Ovary (tissue), 9 donors: ENCODE measurements around the gene RTP5. TPM values are rescaled to one million over a fixed set of nuclear protein-coding genes. Genes with fewer than 3 reads are reported as not detected.

Experiments
- DNase-seq, 5 donors: peaks; one replicate each; pipeline ENCODE4 v3.0.0-alpha.2; 2019 to 2020
- H3K27ac ChIP-seq, 2 donors: fragments of 200-600 bp; one replicate each; pipeline versions ENCODE4 v1.5.1 to v1.8.0; 2019 to 2022
- H3K27me3 ChIP-seq: fragments of 200-600 bp; one replicate; pipeline ENCODE4 v1.8.0; 2022
- H3K36me3 ChIP-seq: fragments of 200-600 bp; sonication (generic); one replicate; pipeline ENCODE4 v1.5.1; 2019
- H3K4me1 ChIP-seq: one replicate; pipeline ENCODE4 v1.8.1; 2013; ENCODE audit warnings: mild to moderate bottlenecking, moderate library complexity; ENCODE audit not compliant: insufficient read depth
- H3K4me3 ChIP-seq: fragments of 200-600 bp; sonication (generic); one replicate; pipeline ENCODE4 v1.5.1; 2017
- H3K9me3 ChIP-seq, 2 donors: fragments of 200-600 bp in 1 of 2; sonication (generic) in 1 of 2; one replicate each; pipeline versions ENCODE4 v1.5.1 to v1.8.1; 2013 to 2019; ENCODE audit warnings: mild to moderate bottlenecking in 1 of 2, moderate library complexity in 1 of 2
- CTCF ChIP-seq, 3 donors: fragments of 450-650 bp in 2 of 3; fragments of 200-600 bp in 1 of 3; IDR thresholded peaks; one replicate each; pipeline versions ENCODE4 v1.5.1 to v1.8.0; 2016 to 2022; ENCODE audit warnings: antibody characterized with exemption in 3 of 3, mild to moderate bottlenecking in 1 of 3
- EP300 ChIP-seq: sonication (generic); formaldehyde crosslinking; IDR thresholded peaks from one replicate; pipeline ENCODE4 v1.6.1; 2017; ENCODE audit warnings: antibody characterized with exemption
- POLR2A ChIP-seq: fragments of 450-650 bp; IDR thresholded peaks from one replicate; pipeline ENCODE4 v1.6.1; 2017; ENCODE audit warnings: antibody characterized with exemption, mild to moderate bottlenecking, moderate library complexity
- WGBS, 3 donors: extraction: QIAGEN DNeasy Blood & Tissue Kit in 1 of 3; methylation state at CpG; one replicate each; pipeline versions ENCODE4 v1.1.5 to v1.1.7; 2013 to 2017; 5-methylcytosine and 5-hydroxymethylcytosine counted together
- intact Hi-C, 4 donors: fragments of 100-400 bp; cut with DNase I; formaldehyde crosslinking; loops; one replicate each; pipeline versions ENCODE4 v1.11.0 to v1.15.1; 2022 to 2023
- polyA plus RNA-seq, 2 donors: library from polyadenylated mRNA; stranded (reverse); fragments of 200-250 nt in 1 of 2; fragments of 350-450 nt in 1 of 2; fragmentation: Illumina TruSeq in 1 of 2; extraction: RNeasy Lipid Tissue Mini Kit (QIAGEN cat#74804) in 1 of 2; gene quantifications; one replicate each; pipeline ENCODE4 v1.2.3, GENCODE V29; 2013 to 2014
- total RNA-seq, 7 donors: library from RNA; depleted of rRNA in 2 of 7; stranded (reverse); fragments of >200 nt in 2 of 7; fragmentation: NEBNext Ultra II Directional in 3 of 7; extraction: Animal tissue kit (Norgen Biotek cat#: 25700) in 3 of 7; gene quantifications; one replicate each; pipeline versions ENCODE4 v1.1.0 to v1.2.4, GENCODE V29; 2016 to 2023
- donor health status: DM: no; HTN: no; CAD: no; lungs with moderate emphysema.
- donor health status: DM: no; HTN: no; CAD: no.
- donor health status: Bipolar disorder and iron deficiency.
- donor health status: DM: yes; HTN: yes; CAD: no.
- donor health status: DM: no; HTN: no; CAD: no.
- donor health status: DM: yes; HTN: yes; CAD: no.

The RTP5 gene
- total and polyA plus RNA-seq, 9 donors: 0.10 TPM; not detected in 8

GRCh38 chr2:241900251-241901017 lies 30.9 kb downstream of the RTP5 start:
- intact Hi-C loops: no loop called here
- peak overlapping the region in 1 of 2 donors; percentile 72 for H3K27ac ChIP-seq
- peaks cover 35% of the 10 kb centered on the region for H3K4me1 ChIP-seq
- no peaks in the 10 kb centered on the region for H3K9me3 ChIP-seq
- TF ChIP-seq EP300 (no peak), POLR2A (no peak), CTCF (IDR thresholded peaks at IDR 0.05) (no peak)
- no peaks in the 10 kb centered on the region for H3K36me3 ChIP-seq
- WGBS, 3 donors: 73 to 86% (median 76%) methylated on average over 32 of the region's 32 CpGs
- no peak overlapping the region for H3K4me3 ChIP-seq
- H3K27me3 ChIP-seq: no peaks in the 10 kb centered on the region
- DNase-seq: peak in 4 of 5 donors; percentile 41 to 67 (median 62)

GRCh38 chr2:241901018-241901380 lies 31.5 kb downstream of the RTP5 start:
- H3K36me3 ChIP-seq: no peaks in the 10 kb centered on the region
- WGBS, 3 donors: 84 to 91% (median 90%) methylated on average over 21 of the region's 21 CpGs
- TF ChIP-seq POLR2A (no peak), EP300 (no peak), CTCF (IDR thresholded peaks at IDR 0.05) (no peak)
- peaks cover 32% of the 10 kb centered on the region for H3K4me1 ChIP-seq
- H3K27me3 ChIP-seq: no peaks in the 10 kb centered on the region
- no peak overlapping the region for H3K4me3 ChIP-seq
- no peaks in the 10 kb centered on the region for H3K9me3 ChIP-seq
- DNase-seq: peak in 3 of 5 donors; percentile 44 to 49 (median 45)
- intact Hi-C loops: no loop called here
- H3K27ac ChIP-seq: no peak overlapping the region

- intact Hi-C loops: no loop called here
Measured at GRCh38 chr2:241901500-241902351, 32.2 kb downstream of the RTP5 start.

More at GRCh38 chr2:241901500-241902351, 32.2 kb downstream of the RTP5 start:
- H3K27ac ChIP-seq: no peak overlapping the region
- no peak overlapping the region for H3K4me3 ChIP-seq
- H3K27me3 ChIP-seq: no peaks in the 10 kb centered on the region
- TF ChIP-seq POLR2A (no peak), CTCF (IDR thresholded peaks at IDR 0.05) (no peak), EP300 (no peak)
- WGBS, 3 donors: 39 to 75% (median 49%) methylated on average over 54 of the region's 54 CpGs
- H3K9me3 ChIP-seq: no peaks in the 10 kb centered on the region
- DNase-seq: peak in 3 of 5 donors; percentile 46 to 65 (median 57)
- H3K4me1 ChIP-seq: peaks cover 32% of the 10 kb centered on the region
- H3K36me3 ChIP-seq: no peaks in the 10 kb centered on the region
